HG02678 (cell line): ENCODE results near the gene PPP1R3G.
"Not testable (repeated sequence)": the region's sequence is repeated elsewhere in the genome, so short reads cannot be mapped to it uniquely, and the experiment has no call there.

Experiments used
- ATAC-seq: cut with Tn5 transposase; IDR thresholded peaks from one replicate; pipeline ENCODE4 v1.9.1; 2021; ENCODE audit warnings: mild to moderate bottlenecking, moderate library complexity; ENCODE audit not compliant: unreplicated experiment

PPP1R3G gene

GRCh38 chr6:5116243-5116991 lies 31.3 kb downstream of the PPP1R3G start:
- no peak for ATAC-seq

DNA sequence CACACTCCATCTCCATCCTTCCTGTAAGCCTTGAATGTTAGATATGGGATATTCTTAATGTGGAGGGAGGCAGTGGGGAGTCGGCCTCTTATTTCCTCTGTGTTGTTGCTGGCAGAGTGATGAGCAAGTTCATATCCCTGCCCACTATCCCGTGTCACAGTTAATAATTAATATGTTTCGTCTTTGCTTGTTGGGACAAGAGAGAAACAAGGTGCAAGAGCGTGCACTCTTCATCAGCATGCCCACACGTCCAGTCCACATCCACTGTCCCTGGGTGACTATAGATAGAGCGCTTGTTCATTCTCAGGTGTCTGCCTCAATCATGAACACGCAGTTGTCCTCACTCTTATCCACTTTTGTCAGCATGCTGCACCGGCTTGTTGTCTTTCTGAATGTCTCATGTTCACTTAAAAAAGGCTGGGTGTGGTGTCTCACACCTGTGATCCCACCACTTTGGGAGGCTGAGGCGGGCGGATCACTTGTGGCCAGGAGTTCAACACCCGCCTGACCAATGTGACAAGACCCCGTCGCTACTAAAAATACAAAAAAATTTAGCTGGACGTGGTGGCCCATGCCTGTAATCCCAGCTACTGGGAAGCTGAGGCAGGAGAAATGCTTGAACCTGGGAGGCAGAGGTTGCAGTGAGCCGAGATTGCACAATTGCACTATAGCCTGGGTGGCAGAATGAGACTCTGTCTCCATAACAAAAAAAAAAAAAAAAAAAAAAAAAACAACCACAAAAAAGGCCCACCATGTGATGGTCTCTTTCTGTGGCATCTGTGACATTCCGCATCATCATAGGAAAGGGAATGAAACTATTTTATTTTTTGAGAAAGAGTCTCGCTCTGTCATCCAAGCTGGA lies 34.2 kb downstream of the PPP1R3G start:
- no peak for ATAC-seq

- ATAC-seq: no peak
Observed at GRCh38 chr6:5120011-5120410, 34.9 kb downstream of the PPP1R3G start.

GRCh38 chr6:5120543-5120942 lies 35.4 kb downstream of the PPP1R3G start:
- not testable (repeated sequence) for ATAC-seq

DNA sequence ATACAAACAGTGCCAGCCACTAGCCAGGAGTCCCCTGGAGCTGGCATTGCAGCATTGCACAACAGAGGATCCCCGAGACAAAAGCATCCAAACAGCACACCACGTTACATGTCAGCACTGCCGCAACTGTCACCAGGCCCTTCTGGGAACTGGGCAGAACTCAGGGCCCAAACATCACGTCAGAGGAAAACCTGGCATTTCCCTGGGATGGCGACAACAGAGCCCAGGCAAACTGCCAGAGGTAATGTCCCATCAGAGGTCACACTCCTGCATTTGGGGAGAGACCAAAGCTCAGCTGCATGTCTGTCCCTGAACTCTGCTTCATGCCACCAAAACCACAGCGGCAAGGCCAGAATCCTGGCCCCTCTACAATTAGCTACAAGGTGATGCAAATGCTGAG lies 36.3 kb downstream of the PPP1R3G start:
- ATAC-seq: no peak

- ATAC-seq: no peak
Observed at GRCh38 chr6:5121956-5122355, 36.8 kb downstream of the PPP1R3G start.

DNA sequence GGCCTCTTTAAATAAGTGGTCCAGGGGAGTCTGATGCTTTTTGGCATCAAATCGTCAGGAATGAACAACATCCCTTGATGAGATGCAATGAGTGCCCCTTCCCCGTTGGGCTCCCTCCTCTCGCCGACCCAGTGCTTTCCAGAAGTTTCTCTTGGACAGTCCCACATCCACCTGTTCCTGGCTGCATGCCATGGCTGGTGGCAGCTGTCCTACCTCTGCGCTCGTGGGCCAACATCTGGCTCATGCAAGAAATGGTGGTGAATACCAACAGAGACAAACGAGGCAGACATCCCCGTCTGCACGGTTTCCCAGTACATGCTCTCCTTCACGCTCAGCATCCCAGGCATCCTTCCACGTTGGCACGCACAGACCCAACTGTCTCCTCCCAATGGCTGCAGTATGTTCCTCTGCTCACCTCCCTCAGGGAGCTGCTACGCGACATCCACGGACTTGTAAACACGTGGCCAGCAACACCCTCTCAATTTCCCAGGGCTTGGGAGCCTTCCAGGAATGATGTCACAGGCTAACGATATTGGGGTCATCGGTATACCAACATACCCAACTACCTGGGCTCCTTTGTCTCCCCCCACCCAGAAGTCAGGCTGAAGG lies 37.5 kb downstream of the PPP1R3G start:
- ATAC-seq: no peak

DNA sequence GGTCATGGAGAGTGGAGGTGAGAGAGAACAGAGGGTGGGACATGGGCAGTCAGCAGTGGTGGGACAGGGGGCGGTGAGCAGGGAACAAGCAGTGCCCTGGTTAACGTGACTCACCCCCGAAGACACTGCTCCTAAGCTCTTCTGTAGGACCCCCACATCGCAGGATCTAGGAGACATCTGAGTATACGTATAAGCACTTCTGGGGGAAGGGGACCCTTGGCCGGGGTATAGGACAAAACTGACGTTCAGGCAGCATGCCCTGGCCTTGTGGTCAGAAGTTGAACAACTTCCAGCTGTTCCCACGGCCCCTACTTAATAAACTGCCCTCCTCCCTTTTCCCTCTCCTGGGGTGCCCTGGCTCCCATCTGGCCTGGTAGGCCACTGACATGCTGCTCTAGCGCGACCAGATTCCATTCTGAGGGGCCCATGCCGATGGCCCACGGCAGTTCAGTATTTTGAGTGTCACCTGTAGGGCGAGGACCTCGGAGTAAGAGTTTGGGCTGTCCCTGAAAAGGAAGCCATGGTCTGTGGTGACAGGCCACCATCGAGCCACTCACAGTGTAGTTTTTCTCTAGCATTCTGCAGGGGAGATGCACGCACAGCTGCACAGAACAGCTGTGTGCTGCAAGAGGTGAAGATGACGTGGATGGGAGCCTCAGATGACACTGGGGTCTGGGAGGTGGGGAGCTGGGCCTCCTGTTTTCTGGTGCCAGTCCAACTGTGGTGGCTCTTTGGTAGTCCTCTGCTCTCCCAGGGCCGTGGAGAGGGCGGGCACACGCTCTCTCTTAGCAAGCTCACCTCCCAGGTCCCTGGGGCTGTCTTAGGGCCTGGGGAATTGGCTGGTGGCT lies 38.4 kb downstream of the PPP1R3G start:
- ATAC-seq: no peak

GRCh38 chr6:5124526-5124925 lies 39.4 kb downstream of the PPP1R3G start:
- no peak for ATAC-seq

DNA sequence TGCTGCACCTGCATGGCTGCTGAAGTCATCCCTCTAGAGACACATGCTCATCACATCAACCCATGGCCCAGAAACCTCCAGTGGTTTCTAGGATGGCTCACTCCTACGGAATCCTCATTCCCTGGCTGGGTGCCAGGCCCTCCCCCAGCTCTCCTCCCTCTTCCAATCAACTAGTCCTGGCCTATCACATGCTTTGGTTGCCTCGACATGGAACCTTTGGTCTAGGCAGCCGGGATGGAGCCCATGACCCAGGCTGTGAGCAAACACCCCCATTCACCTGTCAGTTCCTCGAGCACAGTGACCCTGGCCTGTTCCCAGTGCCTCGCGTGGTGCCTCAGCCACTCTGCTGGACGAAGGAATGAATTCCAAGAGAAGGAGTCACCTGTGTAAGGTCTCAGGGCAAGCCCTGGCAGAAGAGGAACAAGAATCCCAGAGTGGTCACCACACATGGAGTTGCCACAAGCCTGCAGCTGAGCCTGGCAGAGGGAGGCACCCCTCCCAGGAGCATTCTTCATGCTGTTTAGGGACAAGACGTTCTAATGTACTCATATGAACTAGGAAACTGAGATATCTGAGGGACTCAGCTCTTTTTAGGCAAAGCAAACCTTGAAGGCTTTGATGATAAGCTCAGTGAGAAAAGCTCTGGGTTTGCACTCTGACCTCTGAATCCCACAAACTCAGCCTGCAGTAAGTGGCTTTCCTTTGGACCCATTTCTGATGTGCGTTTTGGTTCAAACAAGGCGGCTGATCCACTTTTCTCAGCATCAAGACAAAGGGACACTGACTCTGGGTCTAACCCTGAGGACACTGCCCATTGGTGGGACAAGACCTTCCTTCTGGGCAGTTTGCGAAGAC lies 40.2 kb downstream of the PPP1R3G start:
- ATAC-seq: no peak

DNA sequence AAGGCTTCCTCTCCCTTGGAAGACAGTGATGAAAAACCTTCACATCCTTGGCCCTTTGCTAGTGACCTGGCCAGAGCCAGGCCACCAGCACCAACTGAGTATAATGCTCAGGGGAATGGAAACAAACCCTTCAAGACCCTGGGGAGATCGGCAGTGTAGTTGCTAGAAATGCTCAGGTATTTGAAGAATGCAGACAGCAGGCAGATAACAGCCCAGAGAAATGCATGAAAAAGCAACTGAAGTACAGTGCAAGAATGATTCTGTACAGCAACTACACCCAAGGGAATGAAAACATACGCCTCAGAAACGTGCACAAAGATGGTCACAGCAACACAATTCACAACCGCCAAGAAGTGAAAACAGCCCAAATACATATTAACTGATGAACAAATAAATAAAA lies 41.1 kb downstream of the PPP1R3G start:
- ATAC-seq: no peak

DNA sequence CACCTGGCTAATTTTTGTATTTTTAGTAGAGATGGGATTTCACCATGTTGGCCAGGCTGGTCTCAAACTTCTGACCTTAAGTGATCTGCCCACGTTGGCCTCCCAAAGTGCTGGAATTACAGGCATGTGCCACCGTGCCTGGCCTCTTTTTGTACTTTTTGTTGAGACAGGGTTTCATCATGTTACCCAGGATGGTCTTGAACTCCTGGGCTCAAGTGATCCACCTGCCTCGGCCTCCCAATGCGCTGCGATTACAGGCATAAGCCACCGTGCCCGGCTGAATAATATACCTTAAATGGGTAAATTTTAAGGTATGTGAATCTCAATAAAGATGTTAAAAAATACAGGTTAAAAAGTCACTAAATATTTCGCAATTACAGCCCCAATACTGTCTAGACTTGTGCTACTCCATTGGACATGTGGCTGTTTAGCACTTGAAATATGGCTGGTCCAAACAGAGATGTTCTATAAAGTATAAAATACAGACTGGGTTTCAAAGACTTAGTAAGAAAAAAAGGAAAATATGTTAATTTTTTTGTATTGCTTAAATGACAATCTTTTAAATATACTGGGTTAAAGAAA lies 42.1 kb downstream of the PPP1R3G start:
- no peak for ATAC-seq

GRCh38 chr6:5128351-5128750 lies 43.2 kb downstream of the PPP1R3G start:
- no peak for ATAC-seq

DNA sequence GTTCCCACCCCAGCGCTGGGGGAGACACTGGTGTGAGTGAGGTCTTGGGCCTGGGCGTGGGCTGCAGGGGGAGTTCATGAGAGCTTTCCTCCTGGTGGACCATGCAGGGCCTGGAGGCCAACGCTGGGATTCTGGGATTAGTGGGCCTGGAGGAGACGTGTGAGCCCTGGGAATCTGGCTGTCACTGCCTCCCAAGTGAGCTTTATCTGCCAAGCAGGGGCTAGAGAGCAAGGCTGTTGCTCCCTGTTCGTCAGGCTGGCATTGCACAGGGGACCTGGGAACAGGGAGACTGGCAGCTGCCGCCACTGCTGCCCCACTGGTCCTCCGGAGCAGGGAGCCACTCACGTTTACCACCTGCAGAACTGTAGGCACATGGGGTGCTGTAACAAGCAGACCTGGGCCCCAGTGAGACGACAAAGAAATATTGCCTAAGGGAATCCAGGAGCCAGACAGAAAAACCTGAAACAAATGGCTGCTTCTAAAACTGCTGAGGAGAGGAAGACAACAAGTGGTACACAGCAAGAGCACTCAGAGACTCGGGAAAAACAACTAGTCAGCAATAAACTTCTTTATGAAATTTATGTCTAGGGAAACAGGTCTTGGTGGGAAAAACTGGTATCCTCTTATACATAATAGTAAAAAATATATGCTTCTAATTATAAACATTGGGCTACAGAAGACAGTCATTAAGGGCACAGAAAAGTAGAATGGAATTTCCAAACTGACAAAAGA lies 45.2 kb downstream of the PPP1R3G start:
- ATAC-seq: no peak

DNA sequence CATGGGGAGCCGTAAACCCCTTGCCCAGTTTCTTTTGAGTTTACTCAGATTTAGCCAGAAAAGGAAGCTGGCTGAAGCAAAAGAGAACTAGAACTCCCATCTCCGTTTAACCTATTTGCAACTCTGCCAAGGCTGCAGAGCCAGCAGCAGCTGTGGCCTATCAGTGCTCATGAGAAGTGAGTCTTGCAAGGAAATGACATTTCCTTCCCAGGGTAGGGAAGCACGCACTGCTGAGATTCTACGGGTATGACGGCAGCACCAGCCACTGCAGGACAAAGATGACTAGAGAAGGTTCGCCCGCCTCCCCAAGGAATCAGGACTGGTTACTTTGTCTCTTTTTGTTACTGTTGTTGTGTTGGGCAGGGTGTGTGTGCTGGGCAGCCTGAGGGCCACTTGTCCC lies 47.6 kb downstream of the PPP1R3G start:
- peak; percentile 85 for ATAC-seq

GRCh38 chr6:5133943-5134342 lies 48.8 kb downstream of the PPP1R3G start:
- no peak for ATAC-seq

DNA sequence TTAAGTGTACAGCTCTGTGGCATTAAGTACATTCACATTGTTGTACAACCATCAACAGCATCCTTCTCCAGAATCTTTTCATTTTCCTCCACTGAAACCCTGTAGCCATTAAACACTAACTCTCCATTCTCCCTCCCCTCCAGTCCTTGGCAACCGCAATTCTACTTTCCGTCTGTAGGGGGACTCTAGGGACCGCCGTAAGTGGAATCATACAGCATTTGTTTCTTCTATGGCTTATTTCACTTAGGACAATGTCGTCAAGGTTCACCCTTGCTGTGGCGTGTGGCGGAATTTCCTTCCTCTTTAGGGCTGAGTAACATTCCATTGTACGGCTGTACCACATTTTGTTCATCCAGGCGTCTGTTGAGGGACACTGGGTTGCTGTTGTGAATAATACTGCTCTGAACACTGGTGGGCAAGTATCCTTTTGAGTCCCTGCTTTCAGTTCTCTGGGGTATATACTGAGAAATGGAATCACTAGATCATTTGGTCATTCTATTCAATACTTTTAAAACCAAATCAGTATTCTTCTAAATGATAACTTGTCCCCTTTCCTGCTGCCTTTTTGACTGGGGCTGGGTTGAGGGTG lies 50.7 kb downstream of the PPP1R3G start:
- ATAC-seq: no peak

DNA sequence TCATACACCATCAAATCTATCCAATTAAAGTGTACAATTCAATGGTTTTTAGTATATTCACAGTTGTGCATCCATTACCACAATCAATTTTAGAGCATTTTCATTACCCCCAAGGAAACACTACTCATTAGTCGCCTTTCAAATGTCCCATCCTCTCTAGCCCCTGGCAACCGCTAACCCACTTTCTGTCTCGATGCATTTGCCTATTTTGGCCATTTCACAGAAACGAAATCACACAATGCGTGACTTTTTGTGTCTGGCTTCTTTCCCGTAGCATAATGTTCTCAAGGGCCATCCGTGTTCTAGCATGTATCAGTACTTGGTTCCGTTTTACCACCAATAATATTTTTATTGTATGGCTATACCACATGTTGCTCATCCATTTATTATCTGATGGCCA lies 51.7 kb downstream of the PPP1R3G start:
- no peak for ATAC-seq
